Measurements from ENCODE around the gene LEKR1.
"Not testable (repeated sequence)": the region's sequence is repeated elsewhere in the genome, so short reads cannot be mapped to it uniquely, and the experiment has no call there.

LEKR1 gene

GRCh38 chr3:156838035-156838434 lies 11.9 kb downstream of the LEKR1 start:
- no peak for DNase-seq (ENCODE audit: low read depth)

DNA sequence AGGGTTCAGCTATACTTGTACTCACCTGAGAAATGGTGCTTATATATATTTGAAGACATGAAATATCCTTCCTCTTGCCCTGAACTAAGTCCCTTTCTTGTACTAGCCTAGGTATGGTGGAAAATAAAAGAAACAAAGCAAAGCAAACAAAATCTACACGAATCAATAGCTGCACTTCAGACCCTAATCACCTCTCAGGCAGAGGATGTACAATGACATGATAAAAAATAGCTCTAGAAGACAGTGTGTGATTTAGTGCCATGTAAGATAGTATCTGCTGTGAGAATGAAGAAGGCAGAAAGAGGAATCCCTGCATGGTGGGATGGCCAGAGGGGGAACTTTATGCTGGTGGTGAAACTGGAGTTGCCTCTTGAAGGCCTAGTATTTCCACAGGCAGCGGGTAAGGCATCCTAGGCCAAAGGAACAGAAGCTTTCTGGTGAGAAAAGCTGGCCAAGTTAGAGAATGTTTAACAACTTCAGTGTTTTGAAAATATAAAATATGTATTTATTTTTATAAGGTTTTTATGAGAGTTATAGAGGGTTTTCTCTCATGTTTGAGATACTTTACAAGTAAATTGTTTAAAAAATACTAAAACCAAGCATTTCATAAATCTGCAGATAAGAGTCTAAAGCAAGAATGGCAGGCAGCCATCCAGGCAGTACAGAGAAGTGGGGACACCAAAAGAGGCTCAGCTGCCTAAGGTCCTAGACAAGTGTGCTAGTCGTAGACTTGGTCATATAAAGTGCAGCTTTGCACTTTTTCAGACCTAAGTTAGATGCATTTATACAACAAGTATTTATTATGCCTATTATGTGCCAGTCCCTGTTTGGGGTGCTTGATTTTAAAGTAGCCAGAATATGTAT lies 14.9 kb downstream of the LEKR1 start:
- no peak for DNase-seq (ENCODE audit: low read depth)

DNA sequence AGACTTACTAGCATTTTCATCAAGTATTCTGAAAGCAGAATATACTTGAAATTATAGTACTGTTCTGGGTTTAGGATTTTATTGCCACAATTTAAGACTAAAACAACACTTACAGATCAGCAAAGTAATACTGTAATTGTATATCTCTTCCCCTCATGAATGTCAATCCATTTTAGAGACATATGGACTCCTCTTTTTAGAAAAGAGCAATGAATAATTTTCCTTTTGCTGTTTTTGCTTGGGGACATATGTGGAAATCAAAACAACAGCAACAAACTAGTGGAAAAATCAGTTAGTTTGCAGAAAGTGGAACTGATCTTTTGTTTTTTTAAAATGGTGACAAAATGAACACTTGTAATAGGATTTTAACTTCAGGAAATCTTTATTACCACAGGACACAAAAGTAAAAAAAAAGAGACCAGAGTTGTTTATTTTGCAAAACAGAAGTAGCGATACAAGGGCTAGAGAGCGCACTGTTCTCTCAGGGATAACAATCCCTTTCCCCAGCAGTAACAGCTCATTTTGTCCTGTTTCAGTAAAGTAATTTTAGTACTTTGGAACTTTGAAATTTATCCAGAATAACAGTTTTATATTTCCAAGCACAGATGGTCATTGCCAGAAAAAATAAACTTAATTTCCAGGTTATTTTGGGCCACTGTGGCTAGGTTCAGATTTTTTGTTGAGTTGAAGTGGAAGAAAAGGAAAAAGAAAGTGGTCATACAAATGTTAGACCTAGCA lies 17.1 kb downstream of the LEKR1 start:
- no peak for DNase-seq (ENCODE audit: low read depth)

DNA sequence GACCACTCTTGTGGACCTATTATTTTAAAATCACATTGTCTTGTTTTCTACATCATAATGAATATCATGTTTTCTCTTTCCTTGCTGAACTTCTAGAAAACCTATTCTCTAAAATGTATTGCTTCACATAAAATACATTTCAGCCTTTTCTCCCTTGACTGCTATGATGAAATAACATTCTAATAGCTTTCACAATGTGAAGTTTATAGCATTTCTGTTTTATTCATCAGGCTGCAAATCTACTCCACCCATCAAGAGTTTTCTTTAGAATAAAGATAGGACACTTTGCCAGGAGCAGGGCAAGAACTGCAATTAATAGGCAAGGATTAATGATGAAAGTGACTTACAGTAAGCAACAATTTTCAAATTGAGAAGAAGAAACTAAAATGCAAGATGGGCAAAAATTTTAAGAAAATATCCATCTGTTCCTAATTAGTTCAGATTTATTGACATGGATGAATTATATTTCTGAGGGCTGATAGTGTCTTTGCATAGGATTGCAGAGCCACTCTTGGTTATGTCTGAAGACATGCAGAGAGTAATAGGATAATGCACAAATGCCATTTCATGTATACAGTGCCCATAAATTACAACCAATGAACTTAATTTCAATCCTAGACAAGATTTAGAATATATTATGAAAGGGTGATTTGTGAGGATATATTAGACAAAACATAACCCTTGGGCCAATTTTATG lies 21.7 kb downstream of the LEKR1 start:
- no peak for DNase-seq (ENCODE audit: low read depth)

DNA sequence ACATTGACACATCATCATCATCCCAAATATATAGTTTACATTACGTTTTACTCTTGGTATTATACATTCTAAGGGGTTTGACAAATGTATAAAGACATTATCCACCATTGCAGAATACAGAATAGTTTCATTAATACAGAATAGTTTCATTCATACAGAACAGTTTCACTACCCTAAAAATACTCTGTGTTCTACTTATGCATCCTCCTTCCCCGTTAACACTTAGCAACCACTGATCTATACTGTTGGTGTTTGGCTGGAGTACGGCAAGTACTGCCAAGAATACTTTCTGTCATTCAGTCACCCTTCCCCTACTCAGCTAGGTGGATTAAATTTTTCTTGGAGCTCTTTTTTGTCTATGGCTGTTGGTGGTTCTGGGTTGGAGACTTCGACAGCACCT lies 33.4 kb downstream of the LEKR1 start:
- DNase-seq (ENCODE audit: low read depth), result no peak

DNA sequence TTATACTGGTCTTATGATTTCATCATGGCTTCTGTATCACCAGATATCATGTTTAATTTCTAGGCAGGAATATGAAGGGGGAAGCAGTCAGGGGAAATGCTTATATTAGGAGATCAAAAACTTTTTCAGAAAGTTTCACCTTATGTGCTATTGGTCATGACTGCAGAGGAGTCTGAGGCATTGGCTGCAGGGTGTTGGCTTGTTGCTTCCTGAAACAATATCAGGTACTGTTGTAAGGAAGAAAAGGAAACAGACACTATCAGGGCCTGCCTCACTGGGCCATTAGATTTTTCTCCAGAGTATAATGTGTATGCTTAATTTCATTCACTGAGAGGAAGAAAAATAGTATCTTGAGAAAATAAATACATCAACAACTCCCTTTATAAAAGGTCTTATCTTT lies 34.7 kb downstream of the LEKR1 start:
- no peak for DNase-seq (ENCODE audit: low read depth)

DNA sequence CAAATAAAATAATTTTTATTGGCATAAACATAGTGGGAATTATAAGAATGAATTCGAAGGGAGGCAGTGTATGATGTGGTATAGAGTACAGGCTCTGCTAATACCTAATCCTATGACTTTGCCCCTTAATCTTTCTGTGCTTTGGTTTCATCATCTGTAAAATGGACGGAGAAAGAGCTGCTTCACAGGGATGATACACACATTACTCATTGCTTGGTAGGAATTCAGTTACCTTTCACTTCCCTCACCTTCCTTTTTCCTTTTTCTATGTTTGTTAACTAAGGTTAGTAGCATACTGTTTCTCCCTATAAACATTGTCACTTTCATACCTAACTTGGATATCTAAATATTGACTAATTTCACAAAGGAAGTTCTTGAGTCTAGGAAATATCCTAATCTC lies 36.2 kb downstream of the LEKR1 start:
- no peak for DNase-seq (ENCODE audit: low read depth)

DNA sequence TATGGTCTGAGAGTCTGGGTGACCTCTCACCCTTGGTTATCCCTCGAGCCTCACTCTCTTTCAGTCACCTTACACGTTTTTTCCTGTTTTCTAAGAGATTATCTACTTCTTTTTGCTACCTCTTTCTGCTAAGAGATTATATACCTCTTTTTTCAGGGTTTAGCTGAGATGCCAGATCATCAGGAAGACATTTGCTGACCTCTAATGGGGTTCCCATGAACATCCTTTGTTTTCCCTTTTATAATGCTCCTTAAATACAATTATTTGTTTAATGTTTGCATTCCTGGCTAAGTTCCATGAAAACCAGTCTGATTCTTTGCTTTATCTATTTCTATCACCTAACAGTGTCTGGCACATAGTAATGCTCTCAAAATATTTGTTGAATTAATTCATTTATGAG lies 39.6 kb downstream of the LEKR1 start:
- DNase-seq (ENCODE audit: low read depth), result no peak

- DNase-seq (ENCODE audit: low read depth), result no peak
These were observed 41.0 kb downstream of the LEKR1 start for GRCh38 chr3:156867174-156867573.

DNA sequence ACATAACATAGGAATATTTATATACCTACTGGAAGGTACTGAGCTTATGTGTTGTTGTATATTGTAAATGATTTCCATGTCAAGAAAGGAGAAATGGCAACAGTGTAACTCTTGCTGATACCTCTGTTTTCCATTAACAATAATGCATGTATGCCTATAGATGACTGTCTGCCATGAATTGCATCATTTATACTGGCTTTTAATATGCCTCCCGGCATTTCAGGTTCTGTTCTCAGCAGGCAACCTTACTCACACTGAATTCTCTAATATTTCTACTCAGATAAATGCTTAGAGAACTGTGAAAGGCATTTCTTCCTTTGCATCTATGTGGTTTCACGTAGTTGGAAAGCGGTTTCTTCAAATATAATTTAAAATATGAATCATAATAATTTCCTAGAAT lies 41.8 kb downstream of the LEKR1 start:
- DNase-seq (ENCODE audit: low read depth), result no peak

- no peak for DNase-seq (ENCODE audit: low read depth)
These were observed 47.8 kb downstream of the LEKR1 start for GRCh38 chr3:156873906-156874305.

DNA sequence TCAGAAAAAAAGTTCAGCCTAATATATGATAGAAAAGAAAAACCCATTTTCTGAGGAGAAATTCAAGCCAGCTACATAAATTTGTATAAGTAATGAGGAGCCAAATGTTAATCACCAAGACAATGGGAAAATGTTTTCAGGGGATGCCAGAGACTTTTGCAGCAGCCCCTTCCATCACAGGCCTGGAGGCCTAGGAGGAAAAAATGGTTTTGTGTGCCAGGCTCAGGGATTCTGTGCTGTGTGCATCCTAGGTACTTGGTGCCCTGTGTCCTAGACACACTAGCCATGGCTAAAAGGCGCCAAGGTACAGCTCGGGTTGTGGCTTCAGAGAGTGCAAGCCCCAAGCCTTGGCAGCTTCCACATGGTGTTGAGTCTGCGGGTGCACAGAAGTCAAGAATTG lies 53.3 kb downstream of the LEKR1 start:
- DNase-seq (ENCODE audit: low read depth), result not testable (repeated sequence)

DNA sequence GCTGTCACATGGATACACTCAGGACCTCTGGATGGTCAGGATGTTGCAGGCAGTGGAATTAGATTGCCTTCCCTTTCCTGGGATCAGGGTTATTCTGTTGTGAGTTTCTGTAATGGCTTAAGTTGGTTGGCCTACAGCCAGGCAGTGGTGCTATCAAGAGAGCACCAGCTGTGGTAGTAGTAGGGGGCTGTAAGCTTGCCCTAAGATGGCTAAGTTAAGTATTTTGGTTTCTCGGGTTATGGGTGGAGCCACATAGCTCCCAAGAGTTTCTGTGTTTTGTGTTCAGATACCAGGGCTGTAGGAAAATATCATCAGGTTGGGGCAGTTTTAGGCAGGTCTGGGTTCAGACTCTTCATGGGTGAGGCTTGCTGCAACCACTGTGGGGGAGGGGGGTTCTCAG lies 59.6 kb downstream of the LEKR1 start:
- DNase-seq (ENCODE audit: low read depth), result no peak

GRCh38 chr3:156888176-156888575 lies 62.0 kb downstream of the LEKR1 start:
- no peak for DNase-seq (ENCODE audit: low read depth)

DNA sequence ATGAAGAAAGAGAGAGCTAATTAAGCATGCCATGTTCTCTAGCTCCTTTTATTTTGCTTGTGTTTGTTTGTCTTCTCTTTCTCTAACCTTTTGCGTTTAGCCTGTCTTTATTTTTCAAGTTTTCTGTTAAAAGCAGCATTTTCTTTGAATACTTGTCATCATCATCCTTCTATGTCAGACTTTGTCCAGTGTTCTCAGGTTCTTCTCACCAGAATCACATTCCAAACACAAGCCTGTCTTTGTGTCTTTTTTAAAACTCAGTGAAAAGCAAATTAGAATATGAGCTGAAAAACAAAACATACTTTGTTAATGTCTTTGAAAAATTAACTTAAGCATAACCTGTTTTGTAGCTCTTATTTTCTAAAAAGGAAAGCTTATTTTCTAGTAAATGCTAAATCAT lies 62.4 kb downstream of the LEKR1 start:
- DNase-seq (ENCODE audit: low read depth), result no peak

GRCh38 chr3:156892701-156893100 lies 66.5 kb downstream of the LEKR1 start:
- DNase-seq (ENCODE audit: low read depth), result no peak

DNA sequence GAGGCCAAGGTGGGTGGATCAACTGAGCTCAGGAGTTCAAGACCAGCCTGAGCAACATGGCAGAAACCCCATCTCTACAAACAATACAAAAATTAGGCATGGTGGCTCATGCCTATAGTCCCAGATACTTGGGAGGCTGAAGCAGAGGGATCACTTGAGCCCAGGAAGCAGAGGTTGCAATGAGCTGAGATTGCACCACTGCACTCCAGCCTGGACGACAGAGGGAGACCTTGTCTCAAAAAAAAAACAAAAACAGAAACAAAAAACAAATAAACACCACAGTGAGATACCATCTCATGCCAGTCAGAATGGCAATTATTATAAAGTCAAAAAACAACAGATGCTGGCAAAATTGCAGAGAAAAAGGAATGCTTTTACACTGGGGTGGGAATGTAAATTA lies 69.2 kb downstream of the LEKR1 start:
- DNase-seq (ENCODE audit: low read depth), result not testable (repeated sequence)

DNA sequence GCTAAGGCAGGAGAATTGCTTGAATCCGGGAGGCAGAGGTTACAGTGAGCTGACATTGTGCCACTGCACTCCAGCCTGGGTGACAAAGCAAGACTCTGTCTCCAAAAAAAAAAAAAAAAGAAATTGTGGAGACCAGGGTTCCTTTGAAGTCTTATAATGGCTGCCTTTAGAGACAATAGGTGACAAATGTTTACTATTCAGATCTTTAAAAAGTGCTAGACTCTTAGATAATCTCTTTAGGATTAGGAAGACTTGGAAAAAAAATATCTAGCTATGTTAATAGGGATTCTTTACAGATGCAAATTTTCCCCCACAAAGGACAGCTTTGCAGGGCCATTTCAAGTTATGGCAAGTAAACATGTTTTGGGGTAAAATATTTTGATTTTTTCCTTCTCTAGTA lies 71.7 kb downstream of the LEKR1 start:
- DNase-seq (ENCODE audit: low read depth), result not testable (repeated sequence)

DNA sequence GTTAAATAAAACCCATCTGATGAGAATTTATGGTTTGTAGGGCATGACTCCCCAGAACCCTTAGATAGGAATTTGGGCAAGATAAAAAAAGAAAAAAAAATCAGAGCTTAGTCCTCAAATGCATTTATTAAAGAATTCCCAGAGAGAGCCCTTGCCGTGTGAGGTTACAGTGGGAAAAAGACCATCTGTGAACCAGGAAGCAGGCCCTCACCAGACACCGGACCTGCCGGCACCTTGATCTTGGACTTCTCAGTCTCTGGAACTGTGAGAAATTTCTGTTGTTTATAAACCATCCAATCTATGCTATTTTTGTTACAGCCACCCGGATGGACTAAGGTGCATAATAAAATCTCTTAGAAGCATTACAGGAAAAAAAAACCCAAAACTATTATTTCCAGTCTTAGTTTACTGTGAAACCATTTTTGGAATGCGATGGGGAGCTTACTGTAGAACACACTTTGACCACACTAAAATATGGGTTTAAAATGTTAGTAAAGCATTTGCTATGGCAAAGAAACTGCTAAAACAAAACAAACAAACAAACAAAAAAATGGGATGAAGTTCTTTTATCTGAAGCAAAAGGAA lies 72.2 kb downstream of the LEKR1 start:
- DNase-seq (ENCODE audit: low read depth), result no peak

DNA sequence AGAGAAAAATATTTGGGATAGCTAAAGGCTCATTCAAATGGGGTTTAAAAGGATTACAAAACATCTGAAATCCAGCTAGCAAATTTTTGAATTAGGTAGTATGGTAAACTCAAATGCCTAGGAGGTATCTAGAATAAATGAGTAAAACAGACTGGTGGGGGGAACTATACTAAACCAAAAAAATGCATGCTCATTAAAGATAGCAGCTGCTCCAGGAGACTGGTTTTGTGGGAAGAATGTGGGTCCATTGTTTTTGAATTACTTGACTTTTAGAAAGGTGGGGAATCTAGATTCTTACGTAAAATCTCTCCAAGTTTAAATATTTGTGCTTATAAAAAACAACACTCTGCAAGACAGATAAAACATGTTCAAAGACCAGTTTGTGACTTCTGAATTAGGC lies 73.8 kb downstream of the LEKR1 start:
- no peak for DNase-seq (ENCODE audit: low read depth)

DNA sequence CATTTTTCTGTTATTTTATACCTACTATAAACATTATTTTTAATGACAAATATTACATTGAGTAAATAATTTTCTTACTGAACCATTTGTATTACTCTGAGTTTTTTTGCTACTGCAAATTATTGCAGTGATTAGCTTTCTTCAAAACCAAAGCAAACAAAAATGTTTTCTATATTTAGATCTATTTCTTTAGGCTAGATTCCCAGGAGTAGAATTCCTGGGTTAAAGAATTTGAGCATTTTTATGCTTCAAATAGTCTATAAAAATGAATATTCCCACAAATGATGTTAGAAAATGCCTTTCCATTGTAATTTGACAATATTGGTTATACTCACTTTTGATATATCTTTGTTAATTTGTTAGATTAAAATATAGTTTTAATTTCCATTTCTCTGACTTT lies 76.8 kb downstream of the LEKR1 start:
- no peak for DNase-seq (ENCODE audit: low read depth)

DNA sequence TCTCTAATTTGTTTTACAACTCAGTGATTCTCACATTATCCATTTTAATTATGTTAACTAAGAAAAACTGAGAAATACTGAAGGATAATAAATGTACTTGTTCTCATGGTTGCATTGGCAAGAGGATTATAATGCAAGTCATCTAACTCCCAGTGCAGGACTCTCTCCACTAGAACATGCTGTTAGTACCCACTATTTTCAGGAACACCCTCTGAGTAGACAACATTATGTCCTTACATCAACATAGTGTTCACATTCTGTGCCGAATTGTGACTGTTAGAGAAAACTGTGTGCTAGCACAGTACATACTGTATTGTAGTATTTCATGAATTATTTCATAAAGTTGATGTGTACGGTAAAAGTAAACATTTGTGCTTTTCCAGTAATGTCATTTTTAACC lies 80.1 kb downstream of the LEKR1 start:
- DNase-seq (ENCODE audit: low read depth), result no peak

- no peak for DNase-seq (ENCODE audit: low read depth)
These were observed 82.2 kb downstream of the LEKR1 start for GRCh38 chr3:156908398-156908797.
